Type B pancreatic cell (in vitro differentiated cells): ENCODE results near the gene HTR3D. TPM values are rescaled to one million over a fixed set of nuclear protein-coding genes. Genes with fewer than 3 reads are reported as not detected.
A peak's percentile ranks its signal among the peaks of the same experiment; 100 is the strongest.

Experiments used
- DNase-seq: peaks from one replicate; pipeline ENCODE4 v3.0.0; 2021; ENCODE audit warnings: mixed read lengths; ENCODE audit not compliant: unreplicated experiment; ENCODE audit errors: extremely low spot score
- H3K27ac Mint-ChIP-seq: 2 replicates; pipeline ENCODE4 v1.8.0; 2021; ENCODE audit warnings: mild to moderate bottlenecking, mixed read lengths
- H3K27me3 Mint-ChIP-seq: 2 replicates; pipeline ENCODE4 v1.8.0; 2021; ENCODE audit warnings: mixed read lengths
- H3K36me3 Mint-ChIP-seq: 2 replicates; pipeline ENCODE4 v1.8.0; 2021; ENCODE audit warnings: mixed read lengths
- H3K4me1 Mint-ChIP-seq: one replicate; pipeline ENCODE4 v1.8.0; 2021; ENCODE audit warnings: mixed read lengths; ENCODE audit not compliant: unreplicated experiment
- H3K4me3 Mint-ChIP-seq: 2 replicates; pipeline ENCODE4 v1.8.0; 2021; ENCODE audit warnings: mild to moderate bottlenecking, mixed read lengths
- H3K9me3 Mint-ChIP-seq: 2 replicates; pipeline ENCODE4 v1.8.0; 2021; ENCODE audit warnings: mixed read lengths
- total RNA-seq: library from RNA; stranded (reverse); gene quantifications from 2 replicates; pipeline ENCODE4 v1.2.1, GENCODE V29; 2021; ENCODE audit warnings: low replicate concordance
- TF ChIP-seq, protein P1 (sequence below): fragments of 200-600 bp; sonication (generic); conservative IDR thresholded peaks from 2 replicates; pipeline ENCODE4 v1.5.0; 2021; ENCODE audit warnings: antibody characterized with exemption, mild to moderate bottlenecking

Gene HTR3D
- total RNA-seq, 1 donor from 2014 or later, result not detected

DNA sequence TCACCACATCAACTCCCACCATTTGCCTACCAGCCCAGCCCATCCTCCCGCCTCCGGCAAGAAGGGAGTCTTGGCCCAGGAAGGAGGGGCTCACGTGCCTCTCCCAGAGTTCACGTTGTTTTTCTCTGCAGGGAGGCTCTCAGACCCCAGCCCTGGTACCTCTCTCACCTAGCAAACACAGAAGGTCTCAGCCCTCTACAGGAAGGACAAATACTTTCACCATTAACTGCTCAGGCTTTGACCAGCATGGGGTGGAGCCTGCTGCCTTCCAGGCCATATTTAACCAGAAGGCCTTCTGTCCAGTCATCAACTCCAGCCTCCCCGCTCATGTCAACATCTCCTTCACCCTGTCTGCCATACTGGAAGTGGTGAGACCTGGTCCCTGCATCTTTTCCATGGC lies 46.3 kb downstream of the HTR3D start:
- DNase-seq, result no peak
- Mint-ChIP-seq H3K9me3 (no peaks in the 10 kb centered on the region), H3K4me3 (no peak overlapping the region), H3K4me1 (peaks cover 3% of the 10 kb centered on the region), H3K36me3 (no peaks in the 10 kb centered on the region), H3K27ac (no peak overlapping the region), H3K27me3 (peaks cover 3% of the 10 kb centered on the region)
- TF ChIP-seq, protein P1, sequence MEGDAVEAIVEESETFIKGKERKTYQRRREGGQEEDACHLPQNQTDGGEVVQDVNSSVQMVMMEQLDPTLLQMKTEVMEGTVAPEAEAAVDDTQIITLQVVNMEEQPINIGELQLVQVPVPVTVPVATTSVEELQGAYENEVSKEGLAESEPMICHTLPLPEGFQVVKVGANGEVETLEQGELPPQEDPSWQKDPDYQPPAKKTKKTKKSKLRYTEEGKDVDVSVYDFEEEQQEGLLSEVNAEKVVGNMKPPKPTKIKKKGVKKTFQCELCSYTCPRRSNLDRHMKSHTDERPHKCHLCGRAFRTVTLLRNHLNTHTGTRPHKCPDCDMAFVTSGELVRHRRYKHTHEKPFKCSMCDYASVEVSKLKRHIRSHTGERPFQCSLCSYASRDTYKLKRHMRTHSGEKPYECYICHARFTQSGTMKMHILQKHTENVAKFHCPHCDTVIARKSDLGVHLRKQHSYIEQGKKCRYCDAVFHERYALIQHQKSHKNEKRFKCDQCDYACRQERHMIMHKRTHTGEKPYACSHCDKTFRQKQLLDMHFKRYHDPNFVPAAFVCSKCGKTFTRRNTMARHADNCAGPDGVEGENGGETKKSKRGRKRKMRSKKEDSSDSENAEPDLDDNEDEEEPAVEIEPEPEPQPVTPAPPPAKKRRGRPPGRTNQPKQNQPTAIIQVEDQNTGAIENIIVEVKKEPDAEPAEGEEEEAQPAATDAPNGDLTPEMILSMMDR, result no peak

DNA sequence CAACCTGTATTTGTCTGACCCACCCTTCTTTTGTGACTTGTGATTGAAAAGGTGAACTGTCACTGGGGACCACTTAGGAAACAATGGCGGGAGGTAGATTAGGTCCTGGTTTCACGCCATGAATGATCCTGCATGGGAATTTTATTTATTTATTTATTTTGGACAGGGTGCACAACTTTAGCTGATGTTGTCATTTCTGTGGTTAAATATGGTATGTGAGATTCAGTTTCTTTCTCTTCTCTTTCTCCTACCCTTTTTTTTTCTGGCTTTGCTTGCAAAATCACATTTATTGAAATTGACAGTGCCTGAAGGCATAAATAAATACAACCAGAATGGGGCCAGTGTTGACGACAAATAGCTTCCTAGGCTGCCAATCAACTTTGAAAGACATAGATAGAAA lies 47.3 kb downstream of the HTR3D start:
- H3K9me3 Mint-ChIP-seq, result no peaks in the 10 kb centered on the region
- no peak overlapping the region for H3K4me3 Mint-ChIP-seq
- peaks cover 3% of the 10 kb centered on the region for H3K27me3 Mint-ChIP-seq
- DNase-seq, result no peak
- peaks cover 3% of the 10 kb centered on the region for H3K4me1 Mint-ChIP-seq
- no peaks in the 10 kb centered on the region for H3K36me3 Mint-ChIP-seq
- TF ChIP-seq, protein P1, result no peak
- H3K27ac Mint-ChIP-seq, result no peak overlapping the region

DNA sequence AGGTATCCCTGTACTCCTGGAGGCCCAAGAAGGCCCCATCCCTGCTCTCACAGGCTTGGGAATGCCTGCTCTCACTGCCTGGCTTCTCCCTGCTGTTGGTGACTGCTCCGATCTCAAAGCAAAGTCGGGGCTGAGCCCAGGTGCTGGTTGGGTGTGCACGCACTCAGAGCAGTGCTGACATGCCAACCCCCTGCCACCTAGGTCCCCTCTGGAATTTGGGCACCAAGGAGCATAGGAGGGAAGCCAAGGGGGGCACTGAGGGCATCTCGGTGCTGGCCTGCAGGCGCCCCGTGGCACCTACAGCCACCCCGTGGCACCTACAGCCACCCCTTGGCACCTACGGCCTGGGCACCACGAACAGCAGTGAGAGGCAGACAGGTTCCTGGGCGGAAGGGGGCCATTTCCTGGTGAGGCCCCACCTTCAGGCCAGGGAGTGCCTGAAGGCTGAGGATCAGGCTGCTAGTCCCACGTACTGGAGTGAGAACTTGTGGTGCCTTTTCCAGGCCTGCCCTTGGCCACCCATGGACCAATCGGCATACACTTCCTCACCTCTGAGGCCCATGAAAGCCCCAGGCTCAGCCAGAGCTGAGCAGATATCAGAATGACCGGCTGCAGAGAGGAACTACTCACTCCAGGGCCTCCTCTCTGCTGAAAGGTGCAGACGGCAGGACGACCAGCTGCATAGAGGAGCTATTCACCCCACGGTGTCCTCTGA lies 49.7 kb downstream of the HTR3D start:
- Mint-ChIP-seq H3K9me3 (peaks cover 5% of the 10 kb centered on the region), H3K4me3 (no peak overlapping the region), H3K4me1 (peaks cover 3% of the 10 kb centered on the region), H3K36me3 (no peaks in the 10 kb centered on the region), H3K27ac (no peak overlapping the region), H3K27me3 (peaks cover 3% of the 10 kb centered on the region)
- no peak for DNase-seq
- TF ChIP-seq, protein P1, result no peak

DNA sequence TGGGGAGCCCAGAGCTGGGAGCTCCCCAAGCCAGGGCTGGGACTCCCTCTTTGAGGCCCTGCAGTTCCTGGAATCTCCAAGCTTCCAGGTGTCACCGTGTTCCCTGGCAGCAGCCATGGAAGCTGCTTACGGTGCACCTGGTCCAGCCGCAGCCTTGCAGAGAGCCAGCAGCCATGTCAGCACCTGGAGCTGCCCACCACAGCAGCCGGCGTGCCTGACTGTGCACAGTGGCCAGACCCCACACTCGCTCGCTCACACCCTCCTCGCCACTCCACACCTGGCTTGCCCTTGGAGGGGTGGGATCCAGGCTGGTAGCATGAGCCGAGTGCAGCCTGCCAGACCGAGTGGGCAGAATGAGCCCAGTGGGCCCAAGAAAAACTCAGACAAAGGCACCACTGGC lies 50.5 kb downstream of the HTR3D start:
- Mint-ChIP-seq H3K27ac (no peak overlapping the region), H3K36me3 (no peaks in the 10 kb centered on the region), H3K9me3 (peaks cover 5% of the 10 kb centered on the region)

DNA sequence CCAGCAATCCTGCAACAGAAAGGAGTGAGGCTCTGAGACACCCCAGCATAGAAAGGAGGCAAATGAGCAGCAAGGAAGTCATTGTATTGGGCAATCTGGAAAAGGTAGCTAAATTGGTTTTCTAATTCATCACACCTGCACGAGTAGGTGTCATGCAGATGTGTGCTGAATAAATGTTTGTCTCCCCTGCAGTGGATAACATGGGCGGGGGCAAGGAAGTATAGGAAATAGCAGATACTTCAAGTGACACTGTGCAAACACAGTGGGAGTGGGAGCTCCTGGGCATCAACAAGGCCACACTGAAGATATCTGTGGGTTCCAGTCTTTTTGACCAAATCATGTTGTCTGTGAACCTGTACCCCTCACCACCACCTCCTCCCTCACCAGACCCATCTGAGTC lies 50.9 kb downstream of the HTR3D start:
- DNase-seq, result no peak
- Mint-ChIP-seq H3K9me3 (peaks cover 5% of the 10 kb centered on the region), H3K36me3 (no peaks in the 10 kb centered on the region), H3K4me3 (peak overlapping the region; percentile 43), H3K4me1 (peaks cover 3% of the 10 kb centered on the region), H3K27me3 (peaks cover 3% of the 10 kb centered on the region), H3K27ac (no peak overlapping the region)
- TF ChIP-seq, protein P1, result no peak

More for the DNA sequence above, 50.5 kb downstream of the HTR3D start:
- no peak for DNase-seq
- H3K4me3 Mint-ChIP-seq, result no peak overlapping the region
- peaks cover 3% of the 10 kb centered on the region for H3K4me1 Mint-ChIP-seq
- peaks cover 3% of the 10 kb centered on the region for H3K27me3 Mint-ChIP-seq
- TF ChIP-seq, protein P1, result no peak
